Colonic mucosa (tissue), 4 donors: ENCODE data around the gene UBR2. TPM values are rescaled to one million over a fixed set of nuclear protein-coding genes. Genes with fewer than 3 reads are reported as not detected.
"Not testable (repeated sequence)": the region's sequence is repeated elsewhere in the genome, so short reads cannot be mapped to it uniquely, and the experiment has no call there.

Experiments used
- DNase-seq: peaks from one replicate; pipeline ENCODE4 v3.0.0-alpha.2; 2020
- H3K27ac ChIP-seq: fragments of 200-600 bp; one replicate; pipeline ENCODE4 v1.8.0; 2021
- H3K27me3 ChIP-seq: fragments of 200-600 bp; one replicate; pipeline ENCODE4 v1.8.0; 2021
- H3K36me3 ChIP-seq: fragments of 200-600 bp; one replicate; pipeline ENCODE4 v1.8.0; 2021
- H3K4me1 ChIP-seq: fragments of 200-600 bp; one replicate; pipeline ENCODE4 v1.8.0; 2021; ENCODE audit warnings: mild to moderate bottlenecking
- H3K4me3 ChIP-seq: fragments of 200-600 bp; one replicate; pipeline ENCODE4 v1.8.0; 2021
- H3K9ac ChIP-seq, 2 donors: one replicate each; pipeline ENCODE4 v1.7.0; 2013; ENCODE audit warnings: control low read depth in 2 of 2, low read depth in 2 of 2, low read length in 2 of 2
- H3K9me3 ChIP-seq: fragments of 200-600 bp; one replicate; pipeline ENCODE4 v1.8.0; 2021
- CTCF ChIP-seq: fragments of 200-600 bp; IDR thresholded peaks from one replicate; pipeline ENCODE4 v1.8.0; 2022; ENCODE audit warnings: antibody characterized with exemption, mild to moderate bottlenecking
- intact Hi-C: fragments of 100-400 bp; cut with DNase I; formaldehyde crosslinking; loops from one replicate; pipeline ENCODE4 v1.14.1; 2022
- total RNA-seq, 2 donors: library from RNA; stranded (reverse); fragmentation: NEBNext Ultra II Directional in 1 of 2; extraction: Animal tissue kit (Norgen Biotek cat#: 25700) in 1 of 2; gene quantifications; one replicate each; pipeline ENCODE4 v1.2.1, GENCODE V29; 2021
- donor health status: healthy.
- donor health status: DM: no; HTN: no; CAD: no.
- donor health status: DM: no; HTN: no; CAD: no.

Gene UBR2
- total RNA-seq, 2 donors from 2014 or later = 33.0 to 42.3 TPM

GRCh38 chr6:42664718-42665117 lies 100.9 kb downstream of the UBR2 start:
- intact Hi-C loops = loop anchor here (5.0 kb wide), 1 partner anchor 63 kb away; no protein-coding TSS in a partner anchor
- Histone ChIP-seq H3K4me3 (no peak overlapping the region), H3K27me3 (no peaks in the 10 kb centered on the region), H3K9ac (no peak overlapping the region), H3K27ac (no peak overlapping the region), H3K9me3 (no peaks in the 10 kb centered on the region), H3K4me1 (no peaks in the 10 kb centered on the region), H3K36me3 (peaks cover 20% of the 10 kb centered on the region)
- no peak for DNase-seq
- TF ChIP-seq CTCF = no peak

GRCh38 chr6:42674368-42674767 lies 110.5 kb downstream of the UBR2 start:
- H3K9me3 ChIP-seq, H3K27ac ChIP-seq, H3K4me1 ChIP-seq, H3K27me3 ChIP-seq, H3K9ac ChIP-seq, intact Hi-C loops, H3K4me3 ChIP-seq, DNase-seq: not testable (repeated sequence)
- H3K36me3 ChIP-seq = peaks cover 15% of the 10 kb centered on the region

GRCh38 chr6:42674780-42675179 lies 111.0 kb downstream of the UBR2 start:
- peaks cover 12% of the 10 kb centered on the region for H3K36me3 ChIP-seq
- DNase-seq = no peak
- H3K27ac ChIP-seq = no peak overlapping the region
- no peaks in the 10 kb centered on the region for H3K4me1 ChIP-seq
- no peak overlapping the region for H3K4me3 ChIP-seq
- TF ChIP-seq CTCF = no peak
- intact Hi-C loops = no loop called here
- H3K9ac ChIP-seq = no peak overlapping the region
- H3K27me3 ChIP-seq = no peaks in the 10 kb centered on the region
- no peaks in the 10 kb centered on the region for H3K9me3 ChIP-seq

GRCh38 chr6:42679358-42679757 lies 115.5 kb downstream of the UBR2 start:
- Histone ChIP-seq H3K4me1 (no peaks in the 10 kb centered on the region), H3K27ac (no peak overlapping the region), H3K4me3 (no peak overlapping the region), H3K27me3 (no peaks in the 10 kb centered on the region), H3K36me3 (peaks cover 12% of the 10 kb centered on the region), H3K9ac (no peak overlapping the region), H3K9me3 (no peaks in the 10 kb centered on the region)
- DNase-seq = no peak
- intact Hi-C loops = no loop called here
- TF ChIP-seq CTCF = no peak

GRCh38 chr6:42688281-42688680 lies 124.5 kb downstream of the UBR2 start:
- TF ChIP-seq CTCF = no peak
- Histone ChIP-seq H3K27me3 (no peaks in the 10 kb centered on the region), H3K27ac (no peak overlapping the region), H3K9me3 (no peaks in the 10 kb centered on the region), H3K4me1 (no peaks in the 10 kb centered on the region), H3K36me3 (peaks cover 22% of the 10 kb centered on the region), H3K4me3 (no peak overlapping the region), H3K9ac (no peak overlapping the region)
- DNase-seq = no peak
- intact Hi-C loops = no loop called here

- no peaks in the 10 kb centered on the region for H3K9me3 ChIP-seq
- no peak overlapping the region for H3K27ac ChIP-seq
- peaks cover 22% of the 10 kb centered on the region for H3K36me3 ChIP-seq
- no peak overlapping the region for H3K4me3 ChIP-seq
- H3K27me3 ChIP-seq = no peaks in the 10 kb centered on the region
- intact Hi-C loops = no loop called here
- no peak for DNase-seq
- no peak overlapping the region for H3K9ac ChIP-seq
- no peaks in the 10 kb centered on the region for H3K4me1 ChIP-seq
- no peak for TF ChIP-seq CTCF
Observed at GRCh38 chr6:42689371-42689770, 125.5 kb downstream of the UBR2 start.
